ENCODE measurements around the gene ADAM22.

The ADAM22 gene

GRCh38 chr7:88034083-88034695, 100.1 kb downstream of the ADAM22 start:
- TF ChIP-seq, protein P1, sequence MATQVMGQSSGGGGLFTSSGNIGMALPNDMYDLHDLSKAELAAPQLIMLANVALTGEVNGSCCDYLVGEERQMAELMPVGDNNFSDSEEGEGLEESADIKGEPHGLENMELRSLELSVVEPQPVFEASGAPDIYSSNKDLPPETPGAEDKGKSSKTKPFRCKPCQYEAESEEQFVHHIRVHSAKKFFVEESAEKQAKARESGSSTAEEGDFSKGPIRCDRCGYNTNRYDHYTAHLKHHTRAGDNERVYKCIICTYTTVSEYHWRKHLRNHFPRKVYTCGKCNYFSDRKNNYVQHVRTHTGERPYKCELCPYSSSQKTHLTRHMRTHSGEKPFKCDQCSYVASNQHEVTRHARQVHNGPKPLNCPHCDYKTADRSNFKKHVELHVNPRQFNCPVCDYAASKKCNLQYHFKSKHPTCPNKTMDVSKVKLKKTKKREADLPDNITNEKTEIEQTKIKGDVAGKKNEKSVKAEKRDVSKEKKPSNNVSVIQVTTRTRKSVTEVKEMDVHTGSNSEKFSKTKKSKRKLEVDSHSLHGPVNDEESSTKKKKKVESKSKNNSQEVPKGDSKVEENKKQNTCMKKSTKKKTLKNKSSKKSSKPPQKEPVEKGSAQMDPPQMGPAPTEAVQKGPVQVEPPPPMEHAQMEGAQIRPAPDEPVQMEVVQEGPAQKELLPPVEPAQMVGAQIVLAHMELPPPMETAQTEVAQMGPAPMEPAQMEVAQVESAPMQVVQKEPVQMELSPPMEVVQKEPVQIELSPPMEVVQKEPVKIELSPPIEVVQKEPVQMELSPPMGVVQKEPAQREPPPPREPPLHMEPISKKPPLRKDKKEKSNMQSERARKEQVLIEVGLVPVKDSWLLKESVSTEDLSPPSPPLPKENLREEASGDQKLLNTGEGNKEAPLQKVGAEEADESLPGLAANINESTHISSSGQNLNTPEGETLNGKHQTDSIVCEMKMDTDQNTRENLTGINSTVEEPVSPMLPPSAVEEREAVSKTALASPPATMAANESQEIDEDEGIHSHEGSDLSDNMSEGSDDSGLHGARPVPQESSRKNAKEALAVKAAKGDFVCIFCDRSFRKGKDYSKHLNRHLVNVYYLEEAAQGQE (IDR thresholded peaks at IDR 0.05; ENCODE audit: insufficient read depth in 1 of 2, low read depth in 2 of 2, low read length in 2 of 2): no peak
- TF ChIP-seq SIN3A (IDR thresholded peaks at IDR 0.05; ENCODE audit: borderline replicate concordance, insufficient read depth, low read length) (no peak), TAF1 (IDR thresholded peaks at IDR 0.05; ENCODE audit: borderline replicate concordance, insufficient read depth, low read length) (no peak), FOXP2 (optimal IDR thresholded peaks at IDR 0.05; ENCODE audit: borderline replicate concordance, extremely low read depth, extremely low read length, insufficient read depth) (no peak), POLR2AphosphoS5 (IDR thresholded peaks at IDR 0.05; ENCODE audit: low read depth, low read length) (no peak)

- TF ChIP-seq SIN3A (IDR thresholded peaks at IDR 0.05; ENCODE audit: borderline replicate concordance, insufficient read depth, low read length): no peak
- no peak for TF ChIP-seq TAF1 (IDR thresholded peaks at IDR 0.05; ENCODE audit: borderline replicate concordance, insufficient read depth, low read length)
These were observed 103.0 kb downstream of the ADAM22 start for GRCh38 chr7:88037050-88037449.

- TF ChIP-seq FOXP2 (optimal IDR thresholded peaks at IDR 0.05; ENCODE audit: borderline replicate concordance, extremely low read depth, extremely low read length, insufficient read depth): no peak
- TF ChIP-seq SIN3A (IDR thresholded peaks at IDR 0.05; ENCODE audit: borderline replicate concordance, insufficient read depth, low read length): no peak
- TF ChIP-seq POLR2AphosphoS5 (IDR thresholded peaks at IDR 0.05; ENCODE audit: low read depth, low read length): no peak
- no peak for TF ChIP-seq TAF1 (IDR thresholded peaks at IDR 0.05; ENCODE audit: borderline replicate concordance, insufficient read depth, low read length)
- TF ChIP-seq, protein P1 (IDR thresholded peaks at IDR 0.05; ENCODE audit: insufficient read depth in 1 of 2, low read depth in 2 of 2, low read length in 2 of 2): no peak
These were observed 106.6 kb downstream of the ADAM22 start for GRCh38 chr7:88040694-88041093.

- no peak for TF ChIP-seq POLR2AphosphoS5 (IDR thresholded peaks at IDR 0.05; ENCODE audit: low read depth, low read length)
- TF ChIP-seq FOXP2 (optimal IDR thresholded peaks at IDR 0.05; ENCODE audit: borderline replicate concordance, extremely low read depth, extremely low read length, insufficient read depth): no peak
- TF ChIP-seq TAF1 (IDR thresholded peaks at IDR 0.05; ENCODE audit: borderline replicate concordance, insufficient read depth, low read length): no peak
- TF ChIP-seq SIN3A (IDR thresholded peaks at IDR 0.05; ENCODE audit: borderline replicate concordance, insufficient read depth, low read length): no peak
- TF ChIP-seq, protein P1 (IDR thresholded peaks at IDR 0.05; ENCODE audit: insufficient read depth in 1 of 2, low read depth in 2 of 2, low read length in 2 of 2): no peak
These were observed 107.5 kb downstream of the ADAM22 start for GRCh38 chr7:88041583-88041982.

GRCh38 chr7:88042157-88042556, 108.1 kb downstream of the ADAM22 start:
- TF ChIP-seq, protein P1 (IDR thresholded peaks at IDR 0.05; ENCODE audit: insufficient read depth in 1 of 2, low read depth in 2 of 2, low read length in 2 of 2): no peak
- TF ChIP-seq SIN3A (IDR thresholded peaks at IDR 0.05; ENCODE audit: borderline replicate concordance, insufficient read depth, low read length): no peak
- TF ChIP-seq POLR2AphosphoS5 (IDR thresholded peaks at IDR 0.05; ENCODE audit: low read depth, low read length): no peak
- no peak for TF ChIP-seq TAF1 (IDR thresholded peaks at IDR 0.05; ENCODE audit: borderline replicate concordance, insufficient read depth, low read length)

Measured in PFSK-1 (cell line).